Measurements from ENCODE around the gene UBP1.
"Not testable (repeated sequence)": the region's sequence is repeated elsewhere in the genome, so short reads cannot be mapped to it uniquely, and the experiment has no call there.

The UBP1 gene

DNA sequence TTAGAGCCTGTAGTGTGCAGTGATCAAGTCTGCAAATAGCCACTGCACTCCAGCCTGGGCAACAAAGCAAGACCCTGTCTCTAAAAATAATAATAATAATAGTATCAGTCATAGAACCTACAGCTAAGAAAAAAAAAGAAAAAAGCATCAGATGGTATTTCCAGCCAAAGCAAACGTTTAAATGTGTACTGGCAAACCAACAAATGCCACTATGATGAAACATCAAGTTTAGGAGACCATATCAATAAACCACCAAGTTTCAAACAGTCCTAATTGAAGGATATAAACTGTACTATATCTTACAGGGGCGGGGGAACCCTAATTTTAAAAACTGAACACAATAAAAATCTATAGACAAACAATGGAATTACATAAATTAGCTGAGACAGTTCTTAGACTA is 6.4 kb downstream of the UBP1 start:
- no peak for DNase-seq (ENCODE audit: low spot score)

DNA sequence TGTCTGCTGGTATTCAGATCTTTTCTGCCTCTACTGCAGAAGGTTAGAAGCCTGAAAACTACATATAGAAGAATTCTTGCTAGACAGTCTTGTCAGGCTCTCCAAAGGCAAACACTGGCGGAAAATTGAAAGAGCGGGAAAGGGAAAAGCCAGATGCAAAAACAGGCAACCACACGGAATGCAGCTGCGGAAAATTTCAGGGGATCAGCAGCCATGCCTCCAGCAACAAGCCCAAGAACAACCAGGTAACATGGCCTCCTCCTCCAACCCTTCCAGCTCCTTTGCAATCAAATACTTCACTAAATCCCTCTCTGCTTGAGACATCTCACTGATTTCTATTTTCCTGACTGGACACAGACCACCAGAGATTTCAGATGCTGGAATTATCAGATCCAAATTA is 9.6 kb downstream of the UBP1 start:
- no peak for DNase-seq (ENCODE audit: low spot score)

DNA sequence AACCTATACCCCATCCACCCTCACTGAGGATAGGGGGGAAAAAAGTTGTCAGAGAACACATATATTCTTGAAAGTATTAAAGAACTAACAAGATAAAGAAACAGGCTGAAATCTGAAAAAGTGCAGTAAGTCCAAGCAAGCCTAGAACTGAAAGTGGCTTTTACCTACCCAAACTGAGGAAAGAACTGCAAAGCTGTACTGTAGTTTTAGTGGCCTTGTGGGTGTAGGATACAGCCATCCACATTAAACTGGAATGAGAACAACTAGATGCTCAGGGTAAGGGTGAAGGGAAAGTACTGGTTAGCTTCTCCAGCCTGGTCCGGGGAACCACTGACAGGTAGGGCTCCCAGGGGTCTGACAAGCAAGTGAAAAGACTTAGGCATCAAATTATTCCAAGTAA is 10.1 kb downstream of the UBP1 start:
- no peak for DNase-seq (ENCODE audit: low spot score)

DNA sequence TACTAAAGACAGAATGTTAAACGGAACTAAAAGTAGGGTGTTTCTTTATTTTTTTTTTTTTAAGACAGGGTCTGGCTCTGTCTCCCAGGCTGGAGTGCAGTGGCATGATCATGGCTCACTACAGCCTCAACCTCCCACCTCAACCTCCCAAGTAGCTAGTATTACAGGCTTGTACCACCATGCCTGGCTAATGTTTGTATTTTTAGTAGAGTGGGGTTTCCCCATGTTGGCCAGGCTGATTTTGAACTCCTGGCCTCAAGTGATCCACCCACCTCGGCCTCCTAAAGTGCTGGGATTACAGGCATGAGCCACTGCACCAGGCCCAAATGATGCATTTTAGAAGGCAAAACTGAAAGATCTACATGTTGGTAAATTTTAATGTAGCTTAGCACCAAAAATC is 10.9 kb downstream of the UBP1 start:
- DNase-seq (ENCODE audit: low spot score): not testable (repeated sequence)

DNA sequence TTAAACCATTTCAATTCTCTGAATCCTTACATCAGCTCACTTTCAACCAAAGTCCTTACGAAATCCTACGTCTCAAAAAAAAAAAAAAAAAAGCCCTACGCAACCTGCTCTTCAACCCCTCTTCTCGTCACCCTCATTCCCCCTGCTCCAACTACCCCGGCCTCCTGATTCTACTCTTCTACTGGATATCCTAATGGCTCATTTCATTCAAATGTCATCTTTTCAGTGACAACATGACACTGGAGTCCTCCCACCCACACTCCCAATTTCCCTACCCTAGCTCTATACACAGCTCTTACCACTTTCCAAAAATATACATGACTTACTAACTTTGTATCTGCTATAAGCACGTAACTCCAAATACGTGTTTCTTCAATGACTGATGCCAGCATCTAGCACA is 11.5 kb downstream of the UBP1 start:
- DNase-seq (ENCODE audit: low spot score): no peak

DNA sequence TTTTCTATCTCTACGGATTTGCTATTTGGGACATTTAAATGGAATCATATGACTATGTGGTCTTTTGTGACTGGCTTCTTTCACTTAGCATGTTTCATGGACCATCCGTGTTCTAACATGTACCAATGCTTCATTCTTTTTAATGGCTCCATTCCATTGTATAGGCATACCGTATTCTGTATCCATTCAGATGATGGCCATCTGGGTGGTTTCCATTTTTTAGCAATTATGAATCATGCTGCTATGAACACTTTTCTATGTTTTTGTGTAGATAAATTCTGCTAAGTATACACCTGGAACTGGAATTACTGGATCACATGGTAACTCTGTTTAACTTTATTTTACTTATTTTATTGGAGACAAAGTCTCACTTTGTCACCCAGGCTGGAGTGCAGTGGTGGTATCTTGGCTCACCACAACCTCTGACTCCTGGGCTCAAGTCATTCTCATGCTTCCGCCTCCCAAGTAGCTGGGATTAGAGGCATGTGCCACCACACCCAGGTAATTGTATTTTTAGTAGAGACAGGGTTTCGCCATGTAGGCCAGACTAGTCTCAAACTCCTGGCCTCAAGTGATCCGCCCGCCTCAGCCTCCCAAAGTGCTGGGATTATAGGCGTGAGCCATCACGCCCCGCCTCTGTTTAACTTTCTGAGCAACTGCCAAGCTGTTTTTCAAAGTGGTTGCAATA is 13.4 kb downstream of the UBP1 start:
- DNase-seq (ENCODE audit: low spot score): no peak

DNA sequence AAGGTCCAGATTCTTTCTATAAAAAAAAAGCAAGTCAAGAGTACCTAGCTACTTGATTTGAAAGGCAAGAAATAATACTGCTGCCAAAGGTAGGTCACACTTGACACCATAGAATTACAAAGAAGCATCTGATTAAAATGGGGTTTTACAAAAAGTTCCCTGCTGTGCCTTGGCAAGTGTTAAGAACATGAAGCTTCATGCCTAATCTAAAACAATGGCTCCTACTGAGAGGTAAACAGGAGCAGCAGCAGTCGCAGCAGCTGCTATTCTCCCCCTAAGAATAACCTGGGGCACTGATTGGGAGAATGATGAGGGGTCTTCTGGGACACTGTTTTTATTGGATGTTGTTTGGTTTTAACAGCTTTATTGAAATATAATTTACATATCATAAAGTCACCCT is 14.1 kb downstream of the UBP1 start:
- no peak for DNase-seq (ENCODE audit: low spot score)

DNA sequence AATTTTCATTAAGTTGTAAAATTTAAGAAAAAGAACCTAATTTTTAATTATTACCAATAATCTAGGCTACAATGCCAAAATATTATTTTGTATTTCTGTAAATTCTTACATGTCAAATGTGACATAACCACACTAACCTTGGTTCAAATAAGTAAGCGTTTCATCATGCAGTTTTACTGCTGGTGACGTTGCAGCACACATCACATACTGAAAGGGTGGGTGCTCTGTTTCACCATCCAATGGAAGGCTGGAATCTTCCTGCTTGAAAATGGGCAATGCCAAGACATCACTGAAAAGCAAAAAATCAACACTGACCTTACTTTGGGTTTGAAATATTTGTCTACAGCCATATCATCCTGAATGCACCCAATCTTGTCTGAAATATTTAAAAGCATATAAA is 14.8 kb downstream of the UBP1 start:
- no peak for DNase-seq (ENCODE audit: low spot score)

DNA sequence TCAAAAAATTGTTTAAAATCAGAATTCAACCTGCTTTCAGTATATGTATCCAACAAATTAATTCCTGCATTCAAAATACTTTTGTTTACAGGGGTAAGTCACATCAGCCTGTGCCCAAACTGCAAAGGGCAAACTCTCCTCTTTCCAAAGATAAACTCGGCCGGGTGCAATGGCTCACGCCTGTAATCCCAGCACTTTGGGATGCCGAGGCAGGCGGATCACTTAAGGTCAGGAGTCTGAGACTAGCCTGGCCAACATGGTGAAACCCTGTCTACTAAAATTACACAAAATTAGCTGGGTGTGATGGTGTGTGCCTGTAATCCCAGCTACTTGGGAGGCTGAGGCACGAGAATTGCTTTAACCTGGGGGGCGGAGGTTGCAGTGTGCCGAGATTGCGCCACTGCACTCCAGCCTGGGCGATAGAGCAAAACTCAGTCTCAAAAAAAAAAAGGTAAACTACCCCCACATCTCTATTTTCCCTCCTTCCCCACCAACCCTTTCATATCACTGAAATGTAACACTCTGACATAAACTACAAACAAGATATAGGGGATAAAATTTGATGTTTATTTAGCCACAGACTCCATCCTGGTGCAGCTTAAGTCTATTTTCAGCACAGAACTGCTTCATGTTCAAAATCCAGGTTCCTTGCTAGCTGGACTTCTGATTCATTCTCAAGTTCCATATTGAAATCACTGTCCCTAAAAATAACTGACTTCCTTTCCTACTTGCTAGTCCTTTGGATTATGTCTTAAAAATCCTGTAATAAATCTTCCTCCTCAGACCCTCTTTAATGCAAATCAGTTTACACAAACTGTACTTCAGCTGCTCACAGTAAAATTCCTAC is 15.4 kb downstream of the UBP1 start:
- DNase-seq (ENCODE audit: low spot score): no peak

DNA sequence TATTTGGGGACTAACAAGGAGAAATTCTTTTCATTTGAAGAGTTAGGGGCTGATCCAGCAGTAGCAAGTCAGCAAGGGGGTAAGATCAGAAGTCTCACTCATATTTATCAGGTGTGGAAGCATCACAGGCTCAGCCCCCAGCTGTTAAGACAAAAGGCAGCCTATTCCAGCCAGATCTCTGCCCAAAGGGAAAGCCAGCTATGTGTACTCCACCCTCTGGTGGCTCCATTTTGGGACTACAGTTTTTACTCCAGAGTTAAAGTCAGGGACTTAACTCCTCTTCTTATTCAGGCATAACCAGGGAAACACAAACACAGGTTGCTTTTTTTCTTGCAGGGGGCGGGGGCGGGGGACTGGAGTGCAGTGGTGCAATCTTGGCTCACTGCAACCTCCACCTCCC is 19.2 kb downstream of the UBP1 start:
- no peak for DNase-seq (ENCODE audit: low spot score)

DNA sequence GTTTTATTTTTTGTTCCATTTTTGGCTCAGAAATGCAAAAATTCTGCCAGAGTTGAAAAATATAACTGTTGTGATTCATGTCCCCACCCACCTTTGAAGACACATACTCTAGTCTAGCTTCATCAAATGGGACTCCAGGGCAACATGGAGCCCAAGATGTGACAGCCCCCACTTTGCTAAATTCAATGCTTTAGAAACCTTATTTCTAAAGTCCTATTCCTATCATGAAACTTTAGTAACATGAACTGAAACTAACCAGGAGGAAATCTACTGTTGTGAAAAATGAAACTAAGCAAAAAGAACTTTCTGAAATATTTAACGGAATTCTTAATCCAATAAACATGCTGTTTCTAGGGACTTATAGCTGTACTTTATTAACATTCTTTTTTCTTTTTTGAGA is 20.3 kb downstream of the UBP1 start:
- DNase-seq (ENCODE audit: low spot score): no peak

DNA sequence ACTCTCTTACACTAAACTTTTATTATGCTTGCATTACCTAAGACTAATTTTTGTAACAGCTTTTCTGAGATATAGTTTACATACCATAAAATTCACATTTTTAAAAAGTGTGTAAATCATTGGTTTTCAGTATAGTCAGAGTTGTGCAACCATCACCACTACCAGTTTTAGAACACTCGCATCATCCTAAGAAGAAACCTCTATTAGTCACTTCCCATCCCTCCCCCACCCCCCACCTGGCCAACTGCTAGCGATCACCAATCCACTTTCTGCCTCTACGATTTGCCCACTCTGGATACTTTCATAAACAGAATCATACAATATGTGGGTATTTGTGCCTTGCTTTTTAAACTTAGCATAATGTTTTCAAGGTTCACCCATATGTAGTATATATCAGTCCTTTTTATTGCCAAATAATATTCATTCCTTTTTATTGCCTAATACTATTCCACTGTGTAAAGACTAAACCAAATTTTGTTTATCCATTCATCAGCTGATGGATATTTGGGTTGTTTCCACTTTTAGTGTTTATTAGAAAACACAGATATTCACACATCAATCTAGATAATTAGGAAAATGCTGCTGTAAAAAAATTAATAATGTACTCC is 23.0 kb downstream of the UBP1 start:
- DNase-seq (ENCODE audit: low spot score): no peak

DNA sequence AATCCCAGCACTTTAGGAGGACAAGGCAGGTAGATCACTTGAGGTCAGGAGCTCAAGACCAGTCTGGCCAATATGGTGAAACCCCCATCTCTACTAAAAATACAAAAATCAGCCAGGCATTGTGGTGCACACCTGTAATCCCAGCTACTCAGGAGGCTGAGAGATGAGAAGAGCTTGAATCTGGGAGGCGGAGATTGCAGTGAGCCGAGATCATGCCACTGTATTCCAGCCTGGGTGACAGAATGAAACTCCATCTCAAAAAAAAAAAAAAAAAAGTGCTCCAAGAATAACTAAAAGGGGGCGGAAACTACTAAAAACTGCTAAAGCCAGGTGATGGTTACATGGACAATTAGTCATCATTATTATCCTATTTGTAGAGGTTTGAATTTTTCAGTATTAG is 29.4 kb downstream of the UBP1 start:
- not testable (repeated sequence) for DNase-seq (ENCODE audit: low spot score)

DNA sequence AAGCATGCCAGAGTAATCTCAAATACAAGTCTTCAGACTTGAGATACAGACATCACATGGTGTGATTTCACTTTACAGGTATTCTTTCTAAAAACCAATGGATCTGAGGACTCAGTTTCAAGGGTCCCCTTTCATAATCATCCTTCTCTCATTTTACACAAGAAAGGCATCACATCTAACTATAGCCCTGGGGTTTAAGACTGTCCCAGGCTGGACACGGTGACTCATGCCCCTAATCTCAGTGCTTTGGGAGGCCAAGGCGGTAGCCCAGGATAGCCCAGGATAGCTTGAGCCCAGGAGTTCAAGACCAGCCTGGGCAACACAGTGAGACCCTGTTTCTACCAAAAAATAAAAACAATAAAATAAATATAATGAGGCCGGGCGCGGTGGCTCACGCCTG is 36.4 kb downstream of the UBP1 start:
- DNase-seq (ENCODE audit: low spot score): no peak

DNA sequence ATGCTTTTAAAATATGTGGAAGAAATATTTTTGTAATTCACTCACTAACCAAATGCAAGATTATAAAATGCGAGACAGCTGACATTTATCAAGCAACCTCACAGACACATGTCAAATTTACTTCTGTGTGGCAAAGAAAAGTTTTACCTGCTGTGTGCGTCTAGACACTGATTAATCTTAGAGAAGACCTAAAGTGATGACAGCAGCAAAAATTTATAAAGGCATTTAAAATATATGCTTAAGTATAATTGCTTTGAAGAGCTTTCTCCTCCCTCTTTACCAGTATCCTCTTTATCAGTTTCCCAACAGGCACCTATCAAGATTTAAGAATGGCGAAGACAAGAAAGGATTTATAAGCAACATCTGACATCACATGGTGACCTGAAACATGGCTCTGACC is 37.3 kb downstream of the UBP1 start:
- no peak for DNase-seq (ENCODE audit: low spot score)

DNA sequence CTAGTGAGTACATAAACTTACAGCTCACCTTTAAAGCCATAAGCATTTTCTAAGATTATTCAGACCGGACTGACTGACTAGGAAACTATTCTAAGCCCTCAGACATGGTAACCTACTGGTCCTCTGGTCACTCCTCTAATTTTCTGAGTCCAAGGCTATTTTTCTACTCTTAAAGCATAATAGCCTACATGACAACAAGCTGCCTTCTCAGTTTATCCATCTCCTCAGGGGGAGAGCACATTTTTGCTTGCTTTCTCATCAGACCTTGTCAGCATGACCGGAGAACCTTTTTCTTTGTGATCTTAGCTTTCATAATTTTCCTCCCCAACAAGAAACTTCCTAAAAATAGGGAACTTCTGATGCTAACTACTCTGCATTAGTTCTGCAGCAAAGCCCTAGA is 38.4 kb downstream of the UBP1 start:
- DNase-seq (ENCODE audit: low spot score): no peak

DNA sequence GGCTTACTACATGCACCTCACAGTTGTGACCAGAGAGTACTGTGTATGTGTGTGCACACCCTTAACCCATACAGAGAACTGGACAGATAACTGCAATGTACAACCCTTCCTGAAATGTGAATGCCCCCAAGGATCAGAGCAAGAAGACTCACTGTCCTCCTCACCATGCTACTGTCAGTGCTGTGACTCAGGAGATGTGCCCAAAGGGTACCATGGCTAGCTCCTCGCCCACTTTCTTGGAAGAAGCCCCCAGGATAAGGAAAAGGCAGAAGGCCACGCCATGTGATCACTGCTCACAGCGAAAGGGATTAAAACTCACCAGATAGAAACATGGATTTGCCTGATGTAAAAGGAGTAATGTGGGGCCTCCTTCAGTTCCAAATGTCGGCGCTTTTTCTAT is 41.8 kb downstream of the UBP1 start:
- DNase-seq (ENCODE audit: low spot score): no peak

DNA sequence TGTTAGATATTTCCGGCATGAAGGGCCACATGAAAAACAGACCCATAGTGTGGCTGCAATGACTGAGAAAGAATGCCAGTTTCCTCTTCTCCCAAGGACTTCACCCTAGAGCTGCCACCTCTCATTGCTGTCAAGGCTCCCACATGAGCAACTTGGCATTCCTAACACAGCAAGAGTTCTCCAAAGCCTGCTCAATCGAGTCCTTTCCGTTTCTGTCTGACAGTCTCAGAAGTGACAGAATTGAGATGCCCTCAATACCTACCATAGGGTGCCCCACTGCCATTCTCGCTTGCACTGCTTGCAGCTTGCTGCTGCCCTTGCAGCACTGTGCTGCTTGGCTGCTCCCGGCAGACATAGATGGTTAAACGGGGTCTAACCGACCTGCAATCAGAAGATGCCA is 44.3 kb downstream of the UBP1 start:
- DNase-seq (ENCODE audit: low spot score): no peak

DNA sequence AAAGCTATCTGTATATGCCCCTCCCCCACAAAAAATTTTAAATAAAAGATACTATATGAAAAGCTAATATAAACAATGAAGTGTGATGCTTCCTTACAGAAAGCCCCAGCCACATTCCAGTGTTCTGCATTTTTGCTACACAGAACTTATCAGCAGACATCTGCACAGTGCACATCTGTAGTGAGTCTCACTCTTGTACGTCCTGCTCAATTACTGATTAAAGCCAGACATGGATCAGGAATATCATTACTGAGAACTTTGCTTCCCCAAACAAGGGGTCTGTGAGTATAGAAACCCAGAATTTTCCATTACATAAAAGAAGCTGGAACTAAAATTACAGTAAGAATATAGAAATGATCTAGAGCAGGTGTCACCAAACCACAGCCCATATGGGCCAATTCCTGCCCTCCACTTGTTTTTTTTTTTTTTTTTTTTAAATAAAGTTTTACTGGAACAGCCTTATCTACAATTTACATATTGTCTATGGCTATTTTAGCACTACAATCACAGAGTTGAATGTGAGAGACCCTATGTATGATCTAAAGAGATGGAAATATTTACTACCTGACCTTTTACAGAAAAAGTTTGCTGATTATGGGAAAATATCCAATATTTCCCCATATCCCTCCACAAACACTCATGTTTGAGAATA is 45.7 kb downstream of the UBP1 start:
- DNase-seq (ENCODE audit: low spot score): no peak

DNA sequence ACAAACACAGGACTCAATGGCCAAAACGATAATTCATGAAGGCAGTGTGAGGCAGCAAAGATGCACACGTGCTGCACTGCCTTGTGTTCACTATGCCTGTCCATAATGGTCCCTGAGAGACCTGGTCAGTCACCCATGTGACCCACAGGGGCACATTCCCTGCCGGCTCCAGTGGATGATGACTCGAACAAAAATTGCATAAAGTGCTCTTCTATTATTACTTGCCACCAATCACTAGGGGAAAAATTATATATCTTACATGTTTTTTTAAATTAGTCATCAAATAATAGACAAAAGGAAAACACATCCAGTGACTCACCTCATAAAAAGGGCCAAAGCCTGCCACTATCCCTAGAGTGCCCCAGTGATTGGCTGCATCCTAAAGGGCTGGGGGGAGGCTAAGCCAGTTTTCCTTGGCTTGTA is 47.5 kb downstream of the UBP1 start:
- DNase-seq (ENCODE audit: low spot score): no peak

DNA sequence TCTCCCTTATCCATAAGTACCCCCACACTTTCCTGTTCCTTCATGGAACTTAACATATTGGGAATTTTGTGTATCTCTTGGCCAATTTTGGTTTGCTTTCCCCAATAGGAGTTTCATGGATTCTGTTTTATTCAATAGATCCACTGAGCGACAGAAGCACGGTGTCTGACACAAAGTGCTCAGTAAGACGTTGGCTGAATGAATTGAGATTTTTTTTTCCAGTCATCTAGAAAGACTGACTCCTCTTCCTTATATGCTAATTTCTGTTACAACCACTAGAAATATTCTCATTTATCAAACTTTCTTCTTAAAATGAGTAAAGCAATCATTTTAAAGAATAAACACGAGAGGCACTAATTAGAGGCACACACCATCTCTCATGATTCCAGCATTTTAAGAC is 48.1 kb downstream of the UBP1 start:
- DNase-seq (ENCODE audit: low spot score): no peak

DNA sequence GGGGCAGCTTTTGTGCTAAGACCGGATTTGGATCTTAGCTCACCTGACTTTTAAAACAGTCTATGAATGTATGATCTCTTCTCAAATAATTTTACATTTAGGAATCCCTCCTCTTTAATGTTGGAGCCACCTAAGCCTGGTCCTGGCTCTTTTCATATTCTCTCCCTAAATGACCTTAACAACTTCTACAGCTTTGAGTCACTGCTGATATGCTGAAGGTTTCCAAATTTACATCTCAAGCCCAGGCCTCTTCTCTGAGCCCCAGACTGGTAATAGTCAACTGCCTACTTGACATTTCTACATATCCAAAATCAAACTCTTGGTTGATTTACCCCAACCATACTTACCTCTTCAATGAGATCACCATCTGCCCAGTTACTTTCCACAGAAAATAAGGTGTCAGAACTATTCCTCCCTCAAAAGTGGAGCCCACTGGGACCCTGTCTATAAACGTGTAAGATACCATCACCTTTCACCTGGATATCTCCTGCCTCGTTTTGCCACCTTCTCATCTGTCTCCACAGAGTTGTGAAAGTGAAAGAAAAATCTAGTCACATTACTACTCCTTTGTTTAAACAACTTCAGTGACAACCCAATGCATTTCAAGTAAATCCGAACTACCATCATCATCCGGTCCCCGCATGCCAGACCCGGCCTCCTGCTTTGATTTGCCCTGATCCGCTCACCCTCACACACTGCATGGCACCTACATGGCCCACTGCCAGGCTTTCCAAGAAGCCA is 48.8 kb downstream of the UBP1 start:
- no peak for DNase-seq (ENCODE audit: low spot score)
